GM10266 (cell line): Measurements from ENCODE around the gene EDEM3.
A peak's percentile ranks its signal among the peaks of the same experiment; 100 is the strongest.

Source experiments
- DNase-seq: peaks from one replicate; pipeline ENCODE4 v3.0.0; 2012; ENCODE audit errors: extremely low spot score
- TF ChIP-seq, protein P1 (sequence below): IDR thresholded peaks from 2 replicates; pipeline ENCODE4 v1.5.1; 2012; ENCODE audit warnings: mild to moderate bottlenecking, low read depth; ENCODE audit not compliant: control insufficient read depth, insufficient read depth; ENCODE audit errors: missing control alignments

EDEM3 gene

DNA sequence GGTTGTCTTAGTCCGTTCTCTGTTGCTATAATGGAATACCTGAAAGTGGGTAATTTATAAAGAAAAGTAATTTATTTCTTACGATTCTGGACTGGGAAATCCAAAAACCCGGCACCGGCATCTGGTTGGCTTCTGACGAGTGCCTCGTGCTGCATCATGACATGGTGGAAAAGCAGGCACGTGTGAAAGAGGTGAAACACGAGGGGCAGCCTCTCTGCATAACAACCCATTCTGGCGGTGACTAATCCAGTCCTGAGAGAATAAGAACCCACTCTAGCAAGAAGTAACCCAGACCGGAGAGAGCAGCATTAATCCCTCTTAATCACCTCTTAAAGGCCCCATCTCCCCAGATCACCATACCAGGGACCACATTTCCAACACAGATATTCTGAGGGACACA is 2.7 kb upstream of the EDEM3 start:
- no peak for DNase-seq
- TF ChIP-seq, protein P1, sequence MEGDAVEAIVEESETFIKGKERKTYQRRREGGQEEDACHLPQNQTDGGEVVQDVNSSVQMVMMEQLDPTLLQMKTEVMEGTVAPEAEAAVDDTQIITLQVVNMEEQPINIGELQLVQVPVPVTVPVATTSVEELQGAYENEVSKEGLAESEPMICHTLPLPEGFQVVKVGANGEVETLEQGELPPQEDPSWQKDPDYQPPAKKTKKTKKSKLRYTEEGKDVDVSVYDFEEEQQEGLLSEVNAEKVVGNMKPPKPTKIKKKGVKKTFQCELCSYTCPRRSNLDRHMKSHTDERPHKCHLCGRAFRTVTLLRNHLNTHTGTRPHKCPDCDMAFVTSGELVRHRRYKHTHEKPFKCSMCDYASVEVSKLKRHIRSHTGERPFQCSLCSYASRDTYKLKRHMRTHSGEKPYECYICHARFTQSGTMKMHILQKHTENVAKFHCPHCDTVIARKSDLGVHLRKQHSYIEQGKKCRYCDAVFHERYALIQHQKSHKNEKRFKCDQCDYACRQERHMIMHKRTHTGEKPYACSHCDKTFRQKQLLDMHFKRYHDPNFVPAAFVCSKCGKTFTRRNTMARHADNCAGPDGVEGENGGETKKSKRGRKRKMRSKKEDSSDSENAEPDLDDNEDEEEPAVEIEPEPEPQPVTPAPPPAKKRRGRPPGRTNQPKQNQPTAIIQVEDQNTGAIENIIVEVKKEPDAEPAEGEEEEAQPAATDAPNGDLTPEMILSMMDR: no peak

DNA sequence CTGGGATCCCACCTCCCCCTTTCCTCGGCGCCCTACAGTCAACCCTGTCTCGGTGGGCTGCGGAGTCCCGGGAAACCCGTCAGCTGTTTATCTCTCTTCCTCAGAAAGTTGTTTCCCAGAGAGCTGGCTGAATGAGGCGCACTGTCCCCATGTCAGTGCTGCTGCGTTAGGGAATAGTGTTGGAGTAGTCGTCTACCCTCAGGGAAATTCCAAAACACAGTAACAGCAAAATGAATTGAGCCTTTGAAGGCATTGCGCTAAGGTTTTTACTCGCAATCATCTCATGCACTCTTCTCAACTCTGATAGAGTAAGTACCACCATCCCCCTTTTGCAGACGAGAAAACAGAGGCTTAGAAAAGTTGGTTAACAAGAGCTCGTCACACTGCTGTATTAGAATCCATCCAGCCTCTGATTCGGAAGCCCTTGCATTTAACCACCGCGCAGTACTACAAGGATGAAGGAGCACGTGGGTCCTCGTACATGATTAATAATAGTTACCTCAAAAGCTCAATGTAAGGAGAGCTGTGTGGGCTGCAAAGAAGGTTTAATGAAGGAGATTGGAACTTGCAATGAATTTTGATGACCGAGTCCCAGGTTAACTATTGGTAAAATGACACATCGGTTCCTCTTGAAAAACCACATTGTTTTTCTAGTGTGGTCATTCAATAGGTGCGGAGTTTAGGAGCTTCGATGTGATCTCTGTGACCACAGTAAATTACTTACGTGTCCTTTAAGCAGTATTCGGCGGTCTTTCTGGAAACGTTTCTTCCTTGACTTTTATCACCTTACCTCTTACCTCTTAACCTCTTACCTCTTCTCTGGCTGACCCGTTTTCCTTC is 788 bp upstream of the EDEM3 start:
- TF ChIP-seq, protein P1: no peak
- peak; percentile 24 for DNase-seq

DNA sequence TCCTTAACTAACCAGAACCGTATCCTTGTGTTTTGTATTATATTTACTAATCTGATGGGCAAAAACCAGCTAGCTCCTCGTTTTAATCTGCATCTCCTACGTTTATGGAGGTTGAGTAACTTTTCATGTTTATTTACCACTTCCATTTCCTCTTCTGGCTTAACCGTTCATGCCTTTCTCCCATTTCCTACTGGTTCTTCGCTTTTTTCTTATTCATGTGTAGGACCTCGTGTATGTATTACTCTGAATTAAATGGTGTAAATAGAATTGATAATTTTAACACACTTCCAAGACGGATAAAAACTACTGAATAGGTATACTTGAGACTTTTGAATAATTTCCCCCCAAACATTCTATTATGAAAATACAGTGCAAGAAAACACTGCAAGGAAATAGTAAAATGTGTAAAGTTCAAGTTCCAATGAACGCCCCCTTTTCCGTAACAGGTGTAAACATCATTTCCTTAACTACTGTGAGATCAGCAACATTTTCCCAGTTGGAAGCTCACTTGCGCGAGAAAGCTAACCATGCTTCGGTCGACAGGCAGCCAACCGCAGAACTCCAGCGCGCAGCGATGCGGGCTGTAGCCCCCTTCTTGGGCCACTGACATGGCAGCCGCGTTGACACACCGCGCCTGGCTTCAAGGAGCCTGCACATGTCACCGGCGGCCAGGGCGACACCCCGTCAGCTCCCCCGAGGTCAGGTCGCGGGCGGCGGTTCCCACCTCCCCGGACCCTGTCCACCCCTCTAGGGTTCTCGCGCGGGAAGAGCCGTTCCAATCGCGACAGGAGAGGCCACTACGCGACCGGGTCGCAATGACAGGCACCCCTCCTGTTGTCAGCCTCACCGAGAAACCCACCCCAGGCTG is 816 bp downstream of the EDEM3 start:
- TF ChIP-seq, protein P1: no peak
- peak; percentile 28 for DNase-seq

DNA sequence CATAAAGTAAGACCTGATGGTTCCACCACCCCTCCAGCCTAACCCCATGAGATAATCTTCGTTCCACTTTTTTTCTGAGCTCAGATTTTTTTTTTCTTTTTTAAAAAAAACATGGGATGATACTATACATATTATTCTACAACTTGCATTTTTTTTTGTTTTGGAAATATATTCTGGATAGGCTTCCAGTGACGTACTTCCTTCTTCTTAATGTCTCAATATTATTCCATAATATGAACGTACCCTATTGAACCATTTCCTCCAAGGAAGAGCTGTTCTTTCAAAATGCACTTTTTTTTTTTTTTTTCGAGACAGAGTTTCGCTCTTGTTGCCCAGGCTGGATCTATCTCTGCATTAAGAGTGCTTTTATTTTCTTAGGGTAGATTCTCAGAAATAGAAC is 1.5 kb downstream of the EDEM3 start:
- DNase-seq: no peak
- TF ChIP-seq, protein P1: no peak

DNA sequence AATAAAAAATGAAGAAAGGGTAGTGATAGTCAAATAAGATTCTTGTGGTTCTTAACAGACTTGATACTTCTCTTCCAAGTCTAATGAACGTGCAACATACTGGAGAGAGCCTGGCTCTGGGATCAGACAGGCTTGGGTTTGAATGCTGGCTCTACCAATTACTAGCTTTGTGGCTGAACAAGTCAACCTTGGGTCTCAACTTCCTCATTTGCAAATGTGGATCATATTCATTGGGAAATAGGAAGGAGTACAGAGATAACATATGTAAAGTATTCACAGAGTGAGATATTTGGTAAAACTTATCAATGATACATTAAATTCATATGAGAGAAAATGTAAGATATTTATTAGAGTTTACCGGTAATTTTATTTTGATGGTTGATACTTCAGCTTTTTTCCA is 2.0 kb downstream of the EDEM3 start:
- DNase-seq: no peak
- TF ChIP-seq, protein P1: no peak

DNA sequence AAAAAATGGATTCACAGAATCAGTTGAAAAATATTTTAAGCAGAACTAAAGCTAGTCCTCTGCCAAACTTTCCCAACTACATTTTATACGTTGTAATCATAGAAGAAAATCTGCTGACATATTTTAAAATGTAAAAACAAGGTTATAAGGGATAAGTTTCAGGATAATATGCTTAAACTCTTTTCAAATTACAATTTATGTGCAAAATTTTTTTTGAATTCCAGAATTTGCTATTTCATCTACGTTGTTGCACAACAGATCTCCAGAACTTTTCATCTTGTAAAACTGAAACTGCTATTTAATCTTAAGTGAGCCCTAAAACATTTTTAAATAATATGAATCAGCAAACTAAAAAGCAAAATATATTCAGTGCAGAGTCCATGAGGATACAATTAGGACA is 5.9 kb downstream of the EDEM3 start:
- TF ChIP-seq, protein P1: no peak
- DNase-seq: no peak
